HK-2 (cell line): ENCODE measurements around the gene SIAH3.

Source experiments
- DNase-seq: peaks from one replicate; pipeline ENCODE4 v3.0.0-alpha.2; 2018; ENCODE audit not compliant: unreplicated experiment

Gene SIAH3

DNA sequence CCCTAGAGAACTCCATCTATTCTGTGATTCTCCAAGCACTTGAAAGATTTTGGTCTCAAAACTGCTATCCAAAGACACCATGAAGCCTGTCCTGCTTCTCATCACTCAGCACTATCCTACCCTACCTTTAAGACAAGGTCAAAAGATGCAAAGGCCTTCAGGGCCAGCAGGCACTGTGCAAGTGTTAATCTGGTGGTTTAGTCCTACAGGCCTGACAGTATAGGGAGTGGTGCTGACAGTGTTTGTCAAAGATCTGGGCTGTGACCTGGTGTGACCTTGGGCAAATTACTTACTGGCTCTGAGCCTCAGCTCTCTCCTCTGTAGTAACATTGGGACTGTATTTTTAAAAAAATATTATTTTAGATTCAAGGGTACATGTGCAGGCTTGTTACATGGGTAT, 28.0 kb downstream of the SIAH3 start:
- DNase-seq, result no peak

DNA sequence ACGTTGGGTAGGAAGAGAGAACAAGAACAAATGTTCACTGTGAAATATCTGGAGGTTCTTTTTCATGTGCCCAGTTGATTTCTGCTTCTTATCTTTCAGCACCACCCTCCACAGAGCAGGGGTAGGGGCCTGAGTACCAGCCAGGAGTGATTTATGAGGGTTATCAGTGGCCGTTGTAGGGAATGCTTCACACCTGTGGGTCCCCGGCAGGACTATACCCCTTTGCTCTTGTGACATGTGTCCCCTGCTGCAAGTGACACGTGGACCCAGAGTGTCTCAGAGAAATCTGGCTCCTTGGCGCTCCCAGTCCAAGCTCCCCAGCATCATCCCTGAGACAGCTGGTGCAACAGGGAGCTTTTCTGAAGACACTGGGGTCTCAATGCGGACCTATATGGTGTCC, 29.7 kb downstream of the SIAH3 start:
- DNase-seq, result no peak

DNA sequence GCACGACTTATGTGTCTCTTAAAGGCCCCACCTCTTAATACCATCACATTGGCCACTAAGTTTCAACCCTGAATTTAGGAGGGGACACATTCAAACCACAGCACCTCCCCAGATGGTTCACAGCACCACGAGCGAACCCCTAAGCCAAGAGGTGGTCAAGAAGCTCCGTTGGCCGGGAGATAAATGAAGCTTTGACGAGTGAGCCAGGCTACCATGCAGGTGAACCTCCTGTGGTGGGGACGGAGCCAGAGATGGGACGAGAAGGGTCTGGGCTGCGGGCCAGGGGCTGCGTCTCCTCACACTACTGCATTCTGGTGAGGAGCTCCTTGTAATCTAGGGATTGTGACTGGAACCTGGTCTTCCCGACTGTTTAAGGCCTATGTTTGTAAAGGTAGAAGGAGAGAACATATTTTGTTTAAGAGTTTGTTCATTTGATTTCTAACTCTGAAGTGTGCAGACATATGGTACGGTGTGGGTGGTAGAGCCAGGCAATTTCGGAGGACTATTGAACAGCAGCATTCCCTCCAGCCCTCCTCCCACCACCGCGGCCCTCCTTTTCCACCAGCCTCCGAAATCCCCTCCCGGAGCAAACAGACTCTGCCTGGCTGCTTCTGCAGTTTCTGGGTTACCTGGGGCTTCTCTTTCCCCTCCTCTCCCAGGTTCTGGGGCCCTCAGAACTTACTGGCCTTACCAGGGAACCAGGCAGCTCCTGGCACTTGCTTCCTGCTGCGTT, 31.3 kb downstream of the SIAH3 start:
- DNase-seq, result no peak

DNA sequence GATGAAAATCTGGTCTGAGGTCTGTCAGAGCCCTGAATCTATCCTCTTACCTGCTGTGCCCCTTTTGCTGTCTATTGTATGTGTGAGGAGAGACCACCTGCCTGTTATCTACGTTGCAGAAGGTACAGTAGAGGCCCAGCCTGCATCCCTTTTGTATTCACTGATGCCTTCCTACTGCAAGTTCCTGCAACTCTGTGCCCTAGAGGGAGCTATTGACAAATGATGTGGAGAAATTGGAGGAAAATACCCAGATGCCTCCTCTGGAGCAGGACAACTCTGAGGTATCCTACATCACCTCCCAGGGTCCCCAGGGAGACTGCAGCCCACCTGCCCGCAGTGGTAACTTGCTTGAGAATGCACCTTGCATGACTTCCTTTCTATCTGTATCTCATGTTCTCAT, 33.7 kb downstream of the SIAH3 start:
- no peak for DNase-seq

DNA sequence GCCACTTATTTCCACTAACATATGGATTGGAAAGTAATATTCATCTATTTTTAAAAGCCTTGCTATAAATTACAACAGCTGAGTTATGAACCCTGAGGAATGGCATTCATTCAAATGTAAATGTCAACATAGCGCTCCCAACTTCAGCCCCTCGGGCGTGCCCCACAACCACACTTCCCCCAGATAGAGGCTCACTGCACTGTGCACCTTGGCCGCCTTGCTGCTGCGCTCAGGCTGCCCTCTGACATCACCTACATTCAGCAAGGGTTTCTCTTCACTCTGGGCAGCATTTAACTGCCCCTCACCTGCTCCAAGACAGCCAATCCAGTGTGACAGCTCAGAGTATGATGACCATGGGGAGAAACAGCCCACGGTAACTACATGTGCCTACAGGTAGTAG, 35.1 kb downstream of the SIAH3 start:
- no peak for DNase-seq

DNA sequence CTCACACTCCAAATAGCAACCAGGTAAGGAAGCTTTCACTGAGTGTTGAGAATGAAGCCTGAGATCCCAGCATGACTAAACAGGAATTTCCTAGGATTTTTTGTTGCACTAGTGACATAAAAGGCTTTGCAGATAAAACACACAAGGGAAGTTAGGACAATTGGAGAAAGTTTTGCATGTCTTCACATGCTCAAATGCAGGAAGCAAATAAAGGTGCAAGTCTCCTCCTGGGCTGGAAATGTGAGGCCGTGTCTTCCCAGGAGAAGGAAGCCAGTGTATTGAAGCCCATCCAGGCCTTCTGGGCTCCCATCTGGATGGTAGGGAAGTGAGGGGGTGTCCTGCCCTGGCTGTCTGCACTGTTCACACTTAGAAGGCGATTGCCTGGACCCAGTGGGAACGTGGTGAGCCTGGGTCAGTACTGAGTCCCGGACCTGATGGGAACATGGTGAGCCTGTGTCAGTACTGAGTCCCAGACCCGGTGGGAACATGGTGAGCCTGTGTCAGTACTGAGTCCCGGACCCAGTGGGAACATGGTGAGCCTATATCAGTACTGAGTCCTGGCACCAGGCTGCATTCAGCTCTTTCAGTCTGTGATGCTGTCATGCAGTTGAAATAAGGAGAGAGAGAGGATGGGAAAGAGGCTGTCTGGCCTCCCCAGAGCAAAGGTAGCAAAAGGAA, 38.7 kb downstream of the SIAH3 start:
- no peak for DNase-seq

DNA sequence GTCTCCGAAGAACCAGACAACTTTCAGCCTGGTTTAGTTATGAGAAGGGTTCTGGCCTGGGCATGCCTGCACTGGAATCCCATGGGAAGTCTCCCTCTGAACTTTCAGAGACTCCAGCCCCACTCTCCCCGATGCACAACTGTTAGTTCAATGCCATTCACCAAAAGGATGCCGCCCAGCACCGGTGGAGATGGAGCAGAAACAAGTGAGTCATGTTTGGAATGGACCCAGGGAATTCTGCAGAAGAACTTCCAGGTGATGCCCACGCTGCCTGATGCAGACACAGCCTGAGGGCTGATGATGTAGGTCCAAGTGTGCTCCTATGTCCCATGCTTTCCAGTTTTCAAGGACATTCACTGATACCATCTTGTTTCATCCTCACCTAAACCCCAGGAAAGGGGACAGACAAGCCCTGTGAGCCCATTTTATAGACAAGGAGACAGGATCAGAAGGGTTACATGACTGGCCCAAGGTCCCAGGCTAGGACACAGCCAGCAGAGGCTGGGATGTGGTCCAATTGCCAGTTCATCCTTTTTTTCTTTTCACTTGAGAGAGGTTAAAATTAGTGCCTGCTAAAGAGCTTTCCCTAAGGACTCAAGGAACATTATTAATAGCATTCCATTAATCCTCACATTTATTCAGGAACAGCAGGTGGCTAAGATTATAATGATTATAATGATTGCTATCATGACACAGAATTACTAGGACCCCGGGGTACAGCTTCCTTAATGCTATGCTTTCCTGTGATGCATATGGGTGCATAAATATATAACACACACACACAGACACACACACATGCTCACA, 39.5 kb downstream of the SIAH3 start:
- no peak for DNase-seq

DNA sequence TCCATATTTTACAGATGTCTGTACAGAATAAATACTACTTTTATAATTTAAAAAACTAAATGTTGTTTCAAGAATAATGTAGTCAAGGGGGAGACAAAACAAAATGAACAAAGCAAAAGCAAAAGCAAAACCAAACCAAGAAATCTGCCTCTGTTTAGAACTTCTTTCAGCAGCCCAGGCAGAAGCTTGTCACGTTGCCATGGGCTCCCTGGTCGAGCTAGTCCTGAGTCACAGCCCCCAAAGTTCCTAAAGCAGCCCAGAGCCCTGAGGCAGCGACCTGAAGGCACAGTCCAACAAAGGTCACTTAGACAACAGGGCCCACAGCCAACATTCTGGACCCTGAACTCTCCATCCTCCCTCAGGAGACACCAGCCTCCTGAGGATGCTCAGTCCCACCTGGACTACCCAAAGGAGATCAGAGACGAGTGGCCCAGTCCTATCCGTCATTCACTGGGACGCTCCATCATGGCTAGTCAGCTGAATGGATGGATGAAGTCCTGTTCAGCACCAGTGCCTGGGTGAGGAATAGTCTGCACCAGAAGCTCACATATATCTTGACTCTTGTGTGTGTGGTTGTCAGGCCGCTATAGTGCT, 41.7 kb downstream of the SIAH3 start:
- no peak for DNase-seq

DNA sequence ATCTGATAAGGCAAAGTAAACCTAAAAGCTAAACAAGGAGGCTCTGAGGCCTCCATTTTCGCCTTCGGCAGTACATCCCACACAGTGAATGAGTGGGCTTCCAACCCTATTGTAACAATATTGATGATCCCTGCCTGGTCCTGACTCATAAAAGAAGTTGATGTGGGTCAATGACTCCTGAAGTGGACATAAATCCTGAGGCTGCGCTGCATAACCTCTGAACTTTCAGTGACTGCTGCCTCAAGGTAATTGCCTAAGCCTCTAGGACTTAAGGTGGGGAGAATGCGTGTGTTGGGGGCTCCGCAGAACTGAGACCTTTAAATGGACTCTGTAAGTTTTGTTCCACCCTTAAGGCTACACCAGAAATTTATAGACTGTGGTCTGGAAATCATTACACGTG, 42.6 kb downstream of the SIAH3 start:
- DNase-seq, result no peak

DNA sequence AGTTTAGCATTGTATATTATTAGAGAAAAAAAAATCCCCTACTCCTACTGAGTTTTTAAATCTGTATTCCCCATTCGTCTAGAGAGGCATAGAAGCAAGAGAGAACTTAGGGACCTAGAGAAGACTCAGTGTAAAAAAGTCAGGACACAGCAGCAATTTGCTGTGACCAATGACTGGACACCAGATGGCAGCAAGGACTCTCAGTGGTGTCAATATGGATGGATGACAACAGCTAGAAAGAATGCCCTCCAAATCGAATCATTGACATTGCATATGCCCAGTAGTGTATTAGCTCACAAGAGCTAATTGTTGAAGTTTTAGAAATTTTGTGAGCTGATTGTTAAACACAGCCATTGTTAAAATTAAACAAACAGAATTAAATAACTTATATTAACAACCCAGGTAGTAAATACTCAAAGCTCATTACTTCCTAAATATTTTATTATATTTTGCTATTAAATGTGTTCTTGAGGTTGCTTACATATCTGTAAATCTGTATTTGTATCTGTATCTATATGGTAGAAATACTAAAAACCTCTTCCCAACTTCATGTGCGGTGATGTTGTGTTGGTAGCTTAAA, 43.9 kb downstream of the SIAH3 start:
- peak; percentile 14 for DNase-seq

DNA sequence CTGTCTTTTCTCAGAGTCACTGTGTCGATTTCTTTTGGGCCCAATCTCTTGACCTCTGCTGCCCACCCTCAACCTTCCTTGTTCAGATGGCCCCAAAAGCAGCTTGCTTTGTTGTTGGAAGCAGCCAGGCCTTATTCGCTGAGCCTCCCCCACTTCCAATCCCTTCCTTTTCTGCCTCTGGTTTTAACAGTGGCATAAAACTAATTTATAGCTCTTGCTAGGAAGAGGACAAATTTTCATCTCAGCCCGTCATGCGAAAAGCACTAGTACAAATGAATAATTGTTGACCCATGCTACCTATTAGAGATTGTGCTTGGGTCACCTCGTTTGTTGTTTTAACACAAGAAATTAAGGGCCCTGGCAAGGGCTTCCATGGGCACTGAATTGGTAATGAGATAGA, 51.1 kb downstream of the SIAH3 start:
- no peak for DNase-seq

DNA sequence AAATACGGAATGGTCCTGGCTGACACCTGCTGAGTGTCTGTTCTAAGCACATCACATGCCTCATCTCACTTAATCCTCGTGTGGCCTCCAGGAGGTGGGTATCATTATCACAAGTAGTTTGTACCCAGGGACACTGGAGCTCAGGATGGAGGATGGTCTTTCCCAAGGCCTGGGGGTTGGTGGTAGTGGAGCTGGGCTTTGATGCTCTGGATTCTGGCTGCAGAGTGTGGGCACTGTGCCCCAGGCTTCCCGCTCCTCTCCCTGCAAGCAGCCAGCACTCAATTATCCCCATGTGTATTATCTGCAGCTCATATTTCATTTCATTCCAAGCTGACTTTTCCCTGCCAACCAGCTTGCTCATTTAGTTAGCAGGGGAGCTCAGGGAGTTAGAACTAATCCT, 52.1 kb downstream of the SIAH3 start:
- DNase-seq, result no peak

DNA sequence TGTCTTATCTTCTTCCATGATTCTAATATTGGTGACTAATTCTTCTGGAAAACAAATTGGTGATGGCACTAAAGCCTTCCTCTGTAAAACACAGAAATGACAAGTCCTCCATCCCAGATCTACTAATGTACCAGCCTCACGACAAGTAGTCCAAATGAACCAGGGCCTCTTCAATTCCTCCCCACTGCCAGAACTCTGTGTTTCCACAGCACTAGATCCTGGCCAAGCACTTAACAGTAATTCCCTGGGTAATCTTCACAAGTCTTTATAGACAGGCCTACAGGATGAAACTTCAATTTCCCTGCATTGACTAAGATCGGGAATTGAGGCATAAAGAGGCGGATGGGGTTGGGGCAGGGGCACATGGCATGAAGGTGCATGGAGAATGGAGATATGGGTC, 52.7 kb downstream of the SIAH3 start:
- no peak for DNase-seq

DNA sequence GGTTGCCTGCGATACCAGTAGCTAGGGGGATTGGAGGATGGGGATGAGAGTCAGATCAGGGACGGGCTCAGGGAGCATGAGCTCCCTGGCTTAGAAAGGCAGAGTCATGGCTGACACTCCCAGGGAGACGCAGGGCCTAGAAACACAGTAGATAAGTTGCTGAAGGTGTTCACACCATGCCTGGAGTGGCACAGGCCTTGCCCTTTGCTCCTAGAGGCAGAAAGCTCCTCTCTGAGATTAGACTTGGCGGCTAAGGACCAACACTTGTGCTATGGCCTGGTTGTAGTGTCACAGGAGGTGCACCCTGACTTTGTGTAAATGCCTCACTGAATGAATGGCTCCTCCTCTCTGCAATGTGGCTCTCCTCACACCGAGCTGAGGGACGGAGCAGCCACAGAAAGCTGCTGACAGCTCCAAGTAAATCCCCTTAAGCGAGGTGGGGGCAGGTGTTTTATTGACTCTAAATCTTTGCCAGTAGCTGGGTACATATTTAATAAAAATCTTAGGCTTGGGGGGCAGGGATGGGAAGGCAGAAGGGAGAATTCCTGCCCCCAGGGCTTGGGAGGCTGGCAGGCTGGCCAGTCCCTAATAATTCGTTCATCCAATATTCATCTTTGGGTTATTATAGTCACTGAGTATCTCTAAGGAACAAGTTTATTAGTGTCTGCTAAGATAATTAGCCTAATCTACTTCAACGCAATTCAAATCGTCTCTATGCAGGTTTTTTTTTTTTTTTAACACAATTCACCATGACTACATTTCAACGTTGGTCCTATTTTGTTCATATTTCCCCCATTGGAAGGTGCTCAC, 54.9 kb downstream of the SIAH3 start:
- no peak for DNase-seq

DNA sequence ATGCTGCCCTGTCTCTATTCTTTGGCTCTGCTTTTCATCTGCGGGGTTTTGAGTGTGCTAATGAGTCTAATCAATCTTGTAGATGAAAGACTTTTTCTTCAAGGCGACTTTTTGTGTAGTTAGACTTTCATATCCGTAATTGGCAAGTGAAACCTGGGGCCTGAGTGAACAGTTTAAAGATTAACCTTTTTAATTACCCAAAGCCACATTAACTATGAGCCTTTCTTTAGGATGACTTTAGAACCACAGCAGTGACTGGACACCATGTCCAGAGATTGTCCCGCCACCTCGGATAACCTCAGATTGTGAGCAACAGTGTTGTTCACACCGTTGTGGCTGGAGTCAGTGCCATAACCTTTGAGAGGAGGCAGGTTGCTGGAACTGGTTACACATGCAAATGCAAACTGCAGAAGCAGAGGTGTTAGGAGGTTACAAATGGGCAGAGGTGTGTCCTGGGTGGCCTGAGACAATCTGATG, 58.7 kb downstream of the SIAH3 start:
- no peak for DNase-seq

DNA sequence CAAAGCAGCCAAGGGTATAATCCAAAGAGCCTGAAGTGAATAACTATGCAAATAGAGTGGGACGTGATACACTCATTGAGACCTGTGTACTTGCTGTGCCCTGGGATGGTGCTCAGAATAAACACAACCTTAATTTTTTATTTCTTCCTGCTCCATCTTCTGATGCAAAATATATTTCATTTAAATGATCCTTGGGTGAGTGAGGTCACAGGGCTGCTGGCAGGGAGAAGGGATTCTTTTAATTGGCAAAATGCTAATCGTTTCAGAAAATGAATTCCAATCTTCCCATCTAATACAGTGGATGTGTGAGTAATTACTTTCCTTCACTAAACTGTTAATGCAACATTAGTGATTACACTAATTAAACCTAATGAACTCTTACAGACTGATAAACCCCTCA, 63.5 kb downstream of the SIAH3 start:
- DNase-seq, result no peak

DNA sequence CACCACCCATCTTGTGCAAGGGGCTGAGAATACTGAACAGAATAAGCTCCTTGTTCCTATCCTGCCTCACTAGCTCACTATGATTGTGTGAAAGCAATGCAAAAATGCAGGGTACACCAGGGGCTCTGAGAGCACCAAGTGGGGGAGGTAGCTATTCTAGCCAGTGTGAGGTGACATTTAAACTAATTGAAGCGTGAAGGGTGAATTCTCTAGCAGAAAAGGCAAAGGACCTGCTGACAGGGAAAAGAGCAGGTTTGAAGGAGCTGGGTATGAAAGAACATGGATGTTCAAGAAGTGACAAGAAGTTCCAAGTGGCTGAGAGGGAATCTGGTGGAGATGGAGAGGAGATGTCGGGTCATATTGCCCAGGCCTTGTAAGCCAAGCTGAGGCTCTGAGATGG, 64.2 kb downstream of the SIAH3 start:
- no peak for DNase-seq

DNA sequence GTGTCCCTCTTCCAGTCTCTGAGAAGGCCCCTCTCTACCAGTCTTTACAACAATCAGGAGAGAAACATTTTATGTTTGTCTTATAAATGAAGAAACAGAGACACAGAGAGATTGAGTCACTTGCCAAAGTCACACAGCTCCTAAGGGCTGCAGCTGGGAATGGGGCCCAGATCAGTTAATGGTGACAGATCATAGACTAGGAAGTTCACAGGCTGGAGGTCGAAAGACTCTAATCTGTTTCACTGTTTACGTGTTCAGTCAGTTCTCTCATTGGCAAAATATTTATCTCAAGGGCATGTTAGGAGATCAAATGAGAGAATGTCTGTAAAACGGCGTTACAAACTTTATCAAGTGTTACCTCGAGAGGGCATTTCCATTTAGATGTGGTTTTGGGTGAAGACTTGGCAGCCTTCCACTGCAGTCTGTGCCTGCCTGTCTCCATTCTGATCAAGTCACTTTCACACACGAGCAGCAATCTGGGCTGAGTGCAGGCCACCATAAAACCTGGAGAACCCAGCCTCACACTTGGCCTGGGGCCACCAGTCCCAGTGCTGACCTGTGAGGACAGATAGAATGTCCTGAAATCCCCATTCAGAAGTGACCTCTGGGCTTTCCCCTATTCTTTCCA, 65.1 kb downstream of the SIAH3 start:
- DNase-seq, result no peak

DNA sequence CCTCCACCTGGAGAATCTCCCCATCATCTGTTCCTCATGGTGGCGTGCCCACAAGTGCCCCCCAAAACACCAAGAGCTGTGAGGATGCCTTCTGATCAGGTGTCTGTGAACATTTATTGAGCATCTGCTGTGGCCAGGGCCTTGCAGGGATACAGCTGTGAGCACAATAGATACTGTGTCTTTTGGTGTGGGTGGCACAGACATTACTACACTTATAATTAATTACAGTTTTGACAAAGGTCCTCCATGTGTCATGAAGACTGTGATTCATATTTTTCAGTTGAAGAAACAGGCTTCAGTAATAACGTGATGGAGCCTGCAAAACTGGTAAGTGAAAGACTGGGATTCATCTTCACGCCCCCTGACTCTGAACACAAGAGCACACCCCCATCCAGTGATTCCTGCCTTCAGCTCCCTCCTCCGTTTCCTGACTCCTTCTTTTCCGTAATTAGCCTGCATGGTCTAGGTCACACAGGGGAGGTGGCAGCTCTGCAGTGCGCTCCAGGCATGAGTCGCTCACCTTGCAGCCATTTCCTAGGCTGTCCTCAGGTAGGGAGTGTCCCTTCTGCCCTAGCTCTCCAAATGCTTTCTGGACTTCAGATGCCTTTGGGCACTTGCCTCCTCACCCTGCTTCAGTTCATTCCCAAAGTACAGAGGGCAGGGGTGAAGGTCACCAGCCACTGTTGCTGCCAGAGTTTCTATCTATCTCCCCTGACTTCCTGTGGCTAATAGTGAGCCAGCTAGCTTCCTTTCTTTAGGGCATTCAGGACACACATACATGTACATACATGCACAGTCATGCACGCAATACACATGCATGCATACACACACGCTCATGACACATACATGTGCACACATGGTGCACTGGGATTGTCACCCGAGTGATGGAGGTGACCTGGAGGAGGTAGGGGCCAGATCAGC, 66.5 kb downstream of the SIAH3 start:
- DNase-seq, result no peak
